ENCODE measurements around the gene TLCD5. TPM values are rescaled to one million over a fixed set of nuclear protein-coding genes. Genes with fewer than 3 reads are reported as not detected.
A peak's percentile ranks its signal among the peaks of the same experiment; 100 is the strongest.

Gene TLCD5
- total RNA-seq, 1 experiment from 2014 or later, result 6.0 TPM

GRCh38 chr11:120329556-120329955 is 4.5 kb downstream of the TLCD5 start:
- Histone ChIP-seq H3K36me3 (ENCODE audit: low read depth) (no peaks in the 10 kb centered on the region), H3F3A (ENCODE audit: insufficient read depth, low read depth) (peaks cover 45% of the 10 kb centered on the region), H3K4me3 (no peak overlapping the region), H2AFZ (no peak overlapping the region), H3K9me2 (ENCODE audit: insufficient read depth) (no peaks in the 10 kb centered on the region), H4K20me1 (ENCODE audit: insufficient read depth) (no peaks in the 10 kb centered on the region), H3K79me2 (ENCODE audit: low read depth) (no peaks in the 10 kb centered on the region), H3K27me3 (ENCODE audit: insufficient read depth, low read depth) (no peaks in the 10 kb centered on the region), H3K9me3 (ENCODE audit: insufficient read depth, low read depth) (no peaks in the 10 kb centered on the region), H3K4me2 (no peak overlapping the region), H3K27ac (no peak overlapping the region), H3K4me1 (replicated peaks; ENCODE audit: insufficient read depth) (peaks cover 65% of the 10 kb centered on the region)
- TF ChIP-seq EZH2 (IDR thresholded peaks at IDR 0.05; ENCODE audit: low read depth), result no peak
- ChIA-PET POLR2A (ENCODE audit: unreplicated experiment) (no interaction called here), CTCF (no interaction called here)
- DNase-seq, result no peak
- BruUV-seq (replicated peaks), result no TSS peak
- intact Hi-C loops (cut with micrococcal nuclease; ENCODE audit: unreplicated experiment), result no loop called here

- no peaks in the 10 kb centered on the region for H3K9me3 ChIP-seq (ENCODE audit: insufficient read depth, low read depth)
- no peak overlapping the region for H2AFZ ChIP-seq
- no peaks in the 10 kb centered on the region for H3K79me2 ChIP-seq (ENCODE audit: low read depth)
- DNase-seq, result peak in 1 of 2 experiments; percentile 28
- no peak for TF ChIP-seq CTCF (conservative IDR thresholded peaks at IDR 0.05)
- H3F3A ChIP-seq (ENCODE audit: insufficient read depth, low read depth), result peaks cover 43% of the 10 kb centered on the region
- H3K27me3 ChIP-seq (ENCODE audit: insufficient read depth, low read depth), result no peaks in the 10 kb centered on the region
- intact Hi-C loops (cut with micrococcal nuclease; ENCODE audit: unreplicated experiment), result loop anchor here (2.0 to 10.0 kb wide), 2 partner anchors 13 to 175 kb away; no protein-coding TSS in a partner anchor
- no peaks in the 10 kb centered on the region for H4K20me1 ChIP-seq (ENCODE audit: insufficient read depth)
- no peak overlapping the region for H3K27ac ChIP-seq
- no peaks in the 10 kb centered on the region for H3K9me2 ChIP-seq (ENCODE audit: insufficient read depth)
- BruUV-seq (replicated peaks), result no TSS peak
- H3K4me1 ChIP-seq (replicated peaks; ENCODE audit: insufficient read depth), result peaks cover 63% of the 10 kb centered on the region
- H3K4me2 ChIP-seq, result no peak overlapping the region
- no peaks in the 10 kb centered on the region for H3K36me3 ChIP-seq (ENCODE audit: low read depth)
- H3K4me3 ChIP-seq, result no peak overlapping the region
- ChIA-PET POLR2A (ENCODE audit: unreplicated experiment) (no interaction called here), CTCF (no interaction called here)
These were observed 4.9 kb downstream of the TLCD5 start for GRCh38 chr11:120330045-120330444.

- no peaks in the 10 kb centered on the region for H3K27me3 ChIP-seq (ENCODE audit: insufficient read depth, low read depth)
- peak; percentile 24 to 97 for DNase-seq
- no TSS peak for BruUV-seq (replicated peaks)
- peaks cover 59% of the 10 kb centered on the region for H3K4me1 ChIP-seq (replicated peaks; ENCODE audit: insufficient read depth)
- no peak for TF ChIP-seq EZH2 (IDR thresholded peaks at IDR 0.05; ENCODE audit: low read depth)
- no peak for TF ChIP-seq CTCF (conservative IDR thresholded peaks at IDR 0.05)
- ChIA-PET CTCF (no interaction called here), POLR2A (ENCODE audit: unreplicated experiment) (interaction anchor here (0.6 kb wide), 2 partner anchors 8 to 126 kb away, joined by 4 to 10 read pairs; no protein-coding TSS in a partner anchor)
- H3K36me3 ChIP-seq (ENCODE audit: low read depth), result no peaks in the 10 kb centered on the region
- H3K79me2 ChIP-seq (ENCODE audit: low read depth), result no peaks in the 10 kb centered on the region
- H4K20me1 ChIP-seq (ENCODE audit: insufficient read depth), result no peaks in the 10 kb centered on the region
- intact Hi-C loops (cut with micrococcal nuclease; ENCODE audit: unreplicated experiment), result loop anchor here (2.0 to 10.0 kb wide), 2 partner anchors 15 to 173 kb away; no protein-coding TSS in a partner anchor
- H2AFZ ChIP-seq, result no peak overlapping the region
- no peaks in the 10 kb centered on the region for H3K9me3 ChIP-seq (ENCODE audit: insufficient read depth, low read depth)
- peak overlapping the region; percentile 62 for H3K4me2 ChIP-seq
- no peak overlapping the region for H3K4me3 ChIP-seq
- peak overlapping the region; percentile 79 for H3K27ac ChIP-seq
- H3F3A ChIP-seq (ENCODE audit: insufficient read depth, low read depth), result peaks cover 43% of the 10 kb centered on the region
- H3K9me2 ChIP-seq (ENCODE audit: insufficient read depth), result no peaks in the 10 kb centered on the region
These were observed 6.3 kb downstream of the TLCD5 start for GRCh38 chr11:120331301-120331996.
